Tibial nerve (tissue), 4 donors: ENCODE measurements around the gene RASGEF1C.

Experiments
- CTCF ChIP-seq, 5 experiments: fragments of 200-600 bp in 3 of 5; fragments of 450-650 bp in 2 of 5; sonication (generic) in 3 of 5; IDR thresholded peaks; one replicate each; pipeline ENCODE4 v1.5.1; 2016 to 2019; ENCODE audit warnings: antibody characterized with exemption in 5 of 5, mild to moderate bottlenecking in 3 of 5, moderate library complexity in 2 of 5
- EP300 ChIP-seq, 2 donors: sonication (generic); formaldehyde crosslinking; IDR thresholded peaks; one replicate each; pipeline ENCODE4 v1.6.1; 2017; ENCODE audit warnings: antibody characterized with exemption in 2 of 2, mild to moderate bottlenecking in 1 of 2

GRCh38 chr5:180157866-180158265 is 51.1 kb downstream of the RASGEF1C start:
- no peak for TF ChIP-seq EP300 (IDR thresholded peaks at IDR 0.05)
- TF ChIP-seq CTCF (IDR thresholded peaks at IDR 0.05) = no peak
